Prostate gland (tissue), 2 donors: ENCODE data around the gene LSM4. TPM values are rescaled to one million over a fixed set of nuclear protein-coding genes. Genes with fewer than 3 reads are reported as not detected.

Experiments used
- DNase-seq: peaks from one replicate; pipeline ENCODE4 v3.0.0-alpha.2; 2019; ENCODE audit warnings: low spot score
- H3K27ac ChIP-seq, 2 donors: fragments of 200-600 bp; sonication (generic); 2 replicates each; pipeline ENCODE4 v1.5.1; 2017 to 2019
- H3K27me3 ChIP-seq: fragments of 200-600 bp; sonication (generic); replicated peaks from 2 replicates; pipeline ENCODE4 v1.5.1; 2019; ENCODE audit not compliant: insufficient read depth
- H3K36me3 ChIP-seq, 2 donors: fragments of 200-600 bp; sonication (generic); 1 replicate in 1 of 2; 2 replicates in 1 of 2; pipeline versions ENCODE4 v1.5.1 to v1.8.1; 2017 to 2019
- H3K4me1 ChIP-seq: fragments of 200-600 bp; sonication (generic); replicated peaks from 2 replicates; pipeline ENCODE4 v1.5.1; 2019
- H3K4me3 ChIP-seq, 2 donors: fragments of 200-600 bp; sonication (generic); 2 replicates each; pipeline ENCODE4 v1.5.1; 2017 to 2019
- H3K9me3 ChIP-seq: fragments of 200-600 bp; sonication (generic); 2 replicates; pipeline ENCODE4 v1.5.1; 2017
- POLR2A ChIP-seq: fragments of 450-650 bp; IDR thresholded peaks from one replicate; pipeline ENCODE4 v1.6.1; 2016; ENCODE audit warnings: antibody characterized with exemption, mild to moderate bottlenecking
- POLR2AphosphoS5 ChIP-seq: sonication (generic); formaldehyde crosslinking; IDR thresholded peaks from one replicate; pipeline ENCODE4 v1.6.1; 2017; ENCODE audit warnings: antibody characterized with exemption
- WGBS: methylation state at CpG from one replicate; pipeline ENCODE4 v1.1.5; 2018; 5-methylcytosine and 5-hydroxymethylcytosine counted together
- intact Hi-C: fragments of 100-400 bp; cut with DNase I; formaldehyde crosslinking; loops from one replicate; pipeline ENCODE4 v1.14.2; 2022
- total RNA-seq, 2 donors: library from RNA; depleted of rRNA; stranded (reverse); fragments of >200 nt; gene quantifications; one replicate each; pipeline ENCODE4 v1.1.0, GENCODE V29; 2016
- TF ChIP-seq, protein P1 (sequence below), 4 experiments: fragments of 200-600 bp in 2 of 4; fragments of 450-650 bp in 2 of 4; sonication (generic) in 2 of 4; IDR thresholded peaks; 1 replicate in 3 of 4; 2 replicates in 1 of 4; pipeline ENCODE4 v1.5.1; 2016 to 2019; ENCODE audit warnings: antibody characterized with exemption in 4 of 4, mild to moderate bottlenecking in 2 of 4, moderate library complexity in 2 of 4

Gene LSM4
- total RNA-seq, 2 donors from 2014 or later, result 157 to 215 TPM

DNA sequence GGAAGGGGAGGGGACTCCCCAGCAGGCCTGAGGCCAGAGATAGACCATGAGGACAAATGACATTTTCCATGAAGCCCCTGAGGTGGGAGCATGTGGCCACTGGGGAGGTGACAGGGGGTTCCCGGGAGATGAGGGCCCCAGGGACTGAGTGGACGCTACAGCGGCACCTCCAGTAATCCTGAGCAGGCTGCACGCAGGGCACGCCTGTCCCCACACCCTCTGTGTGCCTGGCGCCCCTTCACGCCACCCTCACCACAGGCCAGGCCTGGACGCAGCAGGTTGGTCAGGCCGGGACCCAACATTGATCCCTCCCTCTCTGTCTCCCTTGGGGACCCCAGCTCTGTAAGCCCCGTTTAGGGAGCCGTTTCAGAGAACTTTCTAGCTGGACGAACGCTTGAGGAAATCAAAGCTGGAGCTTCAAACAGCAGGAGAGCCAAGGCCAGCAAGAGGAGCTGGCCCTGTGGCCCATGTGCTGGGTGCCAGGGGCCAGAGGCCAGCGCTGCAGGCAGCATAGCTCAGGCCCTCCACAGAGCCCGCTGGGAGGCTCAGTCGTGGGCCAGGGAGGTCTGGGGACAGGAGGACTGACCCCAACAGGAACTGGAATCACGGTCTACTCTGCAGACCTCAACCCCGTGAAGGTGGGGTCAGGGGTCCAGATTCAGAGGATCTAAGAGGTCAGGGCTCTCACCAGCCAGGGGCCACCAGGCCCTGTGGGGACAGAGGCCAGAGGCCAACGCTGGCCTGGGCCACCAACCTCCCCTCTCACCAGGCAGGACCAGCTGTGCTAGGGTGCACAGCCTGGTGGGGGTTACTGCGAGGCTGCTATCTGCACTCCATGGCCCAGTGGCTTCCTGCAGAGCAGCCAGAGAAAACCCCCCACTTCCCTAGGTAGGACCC is 14.6 kb downstream of the LSM4 start:
- no peak for DNase-seq
- no peaks in the 10 kb centered on the region for H3K9me3 ChIP-seq
- TF ChIP-seq, protein P1, sequence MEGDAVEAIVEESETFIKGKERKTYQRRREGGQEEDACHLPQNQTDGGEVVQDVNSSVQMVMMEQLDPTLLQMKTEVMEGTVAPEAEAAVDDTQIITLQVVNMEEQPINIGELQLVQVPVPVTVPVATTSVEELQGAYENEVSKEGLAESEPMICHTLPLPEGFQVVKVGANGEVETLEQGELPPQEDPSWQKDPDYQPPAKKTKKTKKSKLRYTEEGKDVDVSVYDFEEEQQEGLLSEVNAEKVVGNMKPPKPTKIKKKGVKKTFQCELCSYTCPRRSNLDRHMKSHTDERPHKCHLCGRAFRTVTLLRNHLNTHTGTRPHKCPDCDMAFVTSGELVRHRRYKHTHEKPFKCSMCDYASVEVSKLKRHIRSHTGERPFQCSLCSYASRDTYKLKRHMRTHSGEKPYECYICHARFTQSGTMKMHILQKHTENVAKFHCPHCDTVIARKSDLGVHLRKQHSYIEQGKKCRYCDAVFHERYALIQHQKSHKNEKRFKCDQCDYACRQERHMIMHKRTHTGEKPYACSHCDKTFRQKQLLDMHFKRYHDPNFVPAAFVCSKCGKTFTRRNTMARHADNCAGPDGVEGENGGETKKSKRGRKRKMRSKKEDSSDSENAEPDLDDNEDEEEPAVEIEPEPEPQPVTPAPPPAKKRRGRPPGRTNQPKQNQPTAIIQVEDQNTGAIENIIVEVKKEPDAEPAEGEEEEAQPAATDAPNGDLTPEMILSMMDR (IDR thresholded peaks at IDR 0.05), result no peak
- no peak for TF ChIP-seq POLR2AphosphoS5
- no peak for TF ChIP-seq POLR2A
- intact Hi-C loops, result no loop called here
- 84% methylated on average over 20 of the region's 20 CpGs for WGBS
- peaks cover 5% of the 10 kb centered on the region for H3K4me1 ChIP-seq
- peaks cover 0 to 18% of the 10 kb centered on the region in 2 donors for H3K36me3 ChIP-seq
- H3K27me3 ChIP-seq, result no peaks in the 10 kb centered on the region
- H3K4me3 ChIP-seq, result no peak overlapping the region
- H3K27ac ChIP-seq, result peak overlapping the region in 1 of 2 donors; percentile 95

DNA sequence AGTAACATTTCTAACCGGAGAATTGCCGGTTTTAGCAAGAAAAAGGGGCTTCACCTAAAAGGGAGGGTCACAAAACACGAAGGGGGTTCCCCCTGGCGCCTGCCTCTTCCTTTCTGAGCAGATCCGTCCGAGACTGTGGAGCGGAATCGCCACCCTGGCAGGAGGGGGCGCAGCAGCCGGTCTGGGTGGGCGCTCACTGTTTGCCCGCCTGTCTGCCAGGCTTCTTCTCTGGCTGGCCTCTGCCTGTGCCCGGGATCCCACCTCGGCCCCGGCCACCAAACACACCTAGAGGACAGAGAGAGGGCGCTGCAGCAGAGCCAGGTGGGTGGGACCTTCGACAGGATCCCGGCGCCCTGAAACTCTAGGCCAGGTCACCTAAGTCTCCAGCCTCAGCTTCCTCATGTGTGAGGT is 15.6 kb downstream of the LSM4 start:
- 83% methylated on average over 19 of the region's 19 CpGs for WGBS
- TF ChIP-seq POLR2AphosphoS5, result no peak
- TF ChIP-seq, protein P1 (IDR thresholded peaks at IDR 0.05), result no peak
- TF ChIP-seq POLR2A, result no peak
- no peak for DNase-seq
- Histone ChIP-seq H3K4me1 (peaks cover 5% of the 10 kb centered on the region), H3K27ac (peak overlapping the region in 1 of 2 donors; percentile 95), H3K4me3 (no peak overlapping the region), H3K9me3 (no peaks in the 10 kb centered on the region), H3K36me3 (peaks cover 0 to 16% of the 10 kb centered on the region in 2 donors), H3K27me3 (no peaks in the 10 kb centered on the region)
- intact Hi-C loops, result no loop called here

DNA sequence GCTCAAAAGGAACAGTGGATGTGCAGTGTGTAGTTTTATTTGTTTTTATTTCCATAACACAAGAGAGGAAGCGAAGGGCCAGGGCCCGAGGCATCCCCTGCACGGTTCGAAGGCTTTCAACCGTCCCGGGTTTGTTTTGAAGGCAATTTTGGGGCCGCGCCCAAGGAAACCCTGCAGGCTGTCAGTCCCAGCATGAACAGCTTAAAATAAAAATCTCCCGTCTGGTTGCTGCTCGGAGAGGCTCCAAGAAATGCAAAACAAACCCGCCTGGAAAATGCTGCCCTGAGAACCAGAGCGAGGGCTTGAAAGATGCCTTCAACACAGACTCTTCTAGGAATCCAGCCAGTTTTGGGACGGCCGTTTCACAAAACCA is 16.0 kb downstream of the LSM4 start:
- DNase-seq, result no peak
- intact Hi-C loops, result no loop called here
- H3K36me3 ChIP-seq, result peaks cover 0 to 12% of the 10 kb centered on the region in 2 donors

DNA sequence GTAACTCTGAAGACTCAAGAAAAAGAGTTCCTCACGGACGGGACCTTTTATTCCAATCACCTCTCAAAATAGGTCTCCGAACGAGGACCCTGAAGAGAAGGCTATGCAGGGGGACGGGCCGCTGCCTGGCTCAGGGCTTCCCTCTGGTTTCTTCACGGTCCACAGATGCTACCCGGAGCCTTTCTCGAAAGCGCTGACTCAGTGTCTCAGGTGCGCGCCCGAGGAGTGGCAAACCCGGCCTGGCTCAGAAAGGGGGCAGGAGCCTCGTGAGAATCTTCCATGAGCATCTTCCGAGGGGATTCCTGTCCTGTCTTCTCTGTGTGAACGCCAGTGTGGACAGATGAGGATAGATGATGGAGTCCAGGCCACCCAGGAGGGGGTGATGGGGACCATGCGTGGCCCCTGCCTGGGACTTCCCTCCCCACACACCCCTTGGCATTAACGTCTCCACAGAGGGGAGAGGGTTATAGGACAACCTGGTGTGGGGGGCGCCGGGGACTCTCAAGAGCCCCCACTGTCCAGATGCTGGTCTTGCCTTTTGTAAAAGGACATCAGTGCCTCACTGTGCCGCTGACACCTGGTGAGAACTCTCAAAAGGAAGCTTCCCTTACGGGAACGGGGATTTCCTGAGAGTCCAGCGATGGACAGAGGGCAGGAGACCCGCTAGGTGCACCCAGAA is 16.5 kb downstream of the LSM4 start:
- H3K36me3 ChIP-seq, result peaks cover 0 to 11% of the 10 kb centered on the region in 2 donors
- H3K4me1 ChIP-seq, result peaks cover 5% of the 10 kb centered on the region

More for the DNA sequence above, 16.0 kb downstream of the LSM4 start:
- WGBS, result 71% methylated on average over 14 of the region's 14 CpGs
- TF ChIP-seq, protein P1 (IDR thresholded peaks at IDR 0.05), result no peak
- TF ChIP-seq POLR2AphosphoS5 (no peak), POLR2A (no peak)
- peaks cover 5% of the 10 kb centered on the region for H3K4me1 ChIP-seq
- no peaks in the 10 kb centered on the region for H3K27me3 ChIP-seq
- peak overlapping the region in 1 of 2 donors; percentile 95 for H3K27ac ChIP-seq
- H3K9me3 ChIP-seq, result no peaks in the 10 kb centered on the region
- no peak overlapping the region for H3K4me3 ChIP-seq

More for the DNA sequence above, 16.5 kb downstream of the LSM4 start:
- Histone ChIP-seq H3K27ac (peak overlapping the region in 1 of 2 donors; percentile 95), H3K9me3 (no peaks in the 10 kb centered on the region), H3K4me3 (no peak overlapping the region), H3K27me3 (no peaks in the 10 kb centered on the region)
- no peak for TF ChIP-seq POLR2A
- no peak for TF ChIP-seq POLR2AphosphoS5
- TF ChIP-seq, protein P1 (IDR thresholded peaks at IDR 0.05), result no peak
- intact Hi-C loops, result no loop called here
- 87% methylated on average over 26 of the region's 26 CpGs for WGBS
- DNase-seq, result no peak
